Muscle layer of colon (tissue), 2 donors: Measurements from ENCODE around the gene OR2M5.

Experiments used
- H3K27ac ChIP-seq: one replicate; pipeline ENCODE4 v1.7.0; 2013; ENCODE audit warnings: low read depth, mild to moderate bottlenecking, low read length, moderate library complexity
- H3K27me3 ChIP-seq, 2 donors: one replicate each; pipeline ENCODE4 v1.7.0; 2013; ENCODE audit warnings: low read length in 2 of 2, mild to moderate bottlenecking in 2 of 2; ENCODE audit not compliant: insufficient read depth in 2 of 2, control insufficient read depth in 1 of 2
- H3K36me3 ChIP-seq: one replicate; pipeline ENCODE4 v1.7.0; 2013; ENCODE audit warnings: mild to moderate bottlenecking, low read length; ENCODE audit not compliant: insufficient read depth
- H3K4me1 ChIP-seq: one replicate; pipeline ENCODE4 v1.7.0; 2013; ENCODE audit warnings: mild to moderate bottlenecking, low read length; ENCODE audit not compliant: insufficient read depth
- H3K4me3 ChIP-seq, 2 donors: one replicate each; pipeline ENCODE4 v1.7.0; 2013; ENCODE audit warnings: low read length in 2 of 2, low read depth in 1 of 2, mild to moderate bottlenecking in 1 of 2, moderate library complexity in 1 of 2
- H3K9ac ChIP-seq: one replicate; pipeline ENCODE4 v1.7.0; 2013; ENCODE audit warnings: low read length
- H3K9me3 ChIP-seq: one replicate; pipeline ENCODE4 v1.7.0; 2013; ENCODE audit warnings: mild to moderate bottlenecking, low read length
- donor health status: abdominal sarcoma.
- donor health status: Adenocarcinoma of cecum.

The OR2M5 gene

GRCh38 chr1:248144513-248145198 lies at the start of gene OR2M5:
OR2M5 (plus strand) TSS chr1:248145148; CDS start chr1:248145148, 0 bp downstream.
- no peaks in the 10 kb centered on the region for H3K4me1 ChIP-seq

GRCh38 chr1:248098529-248098928 lies 46.4 kb upstream of the OR2M5 start:
- no peak overlapping the region for H3K4me3 ChIP-seq
- no peaks in the 10 kb centered on the region for H3K27me3 ChIP-seq
- H3K9ac ChIP-seq, result no peak overlapping the region
- H3K9me3 ChIP-seq, result no peaks in the 10 kb centered on the region
- no peaks in the 10 kb centered on the region for H3K4me1 ChIP-seq
- no peak overlapping the region for H3K27ac ChIP-seq
- H3K36me3 ChIP-seq, result no peaks in the 10 kb centered on the region

More at GRCh38 chr1:248144513-248145198, at the start of gene OR2M5:
- Histone ChIP-seq H3K27me3 (no peaks in the 10 kb centered on the region), H3K4me3 (no peak within 1 kb of the TSS), H3K36me3 (no peaks in the 10 kb centered on the region), H3K27ac (no peak within 1 kb of the TSS), H3K9ac (no peak within 1 kb of the TSS), H3K9me3 (no peaks in the 10 kb centered on the region)

GRCh38 chr1:248102847-248103246 lies 42.1 kb upstream of the OR2M5 start:
- Histone ChIP-seq H3K9me3 (no peaks in the 10 kb centered on the region), H3K27me3 (no peaks in the 10 kb centered on the region), H3K9ac (no peak overlapping the region), H3K4me1 (no peaks in the 10 kb centered on the region), H3K4me3 (no peak overlapping the region), H3K36me3 (no peaks in the 10 kb centered on the region), H3K27ac (no peak overlapping the region)

- Histone ChIP-seq H3K4me1 (no peaks in the 10 kb centered on the region), H3K27ac (no peak overlapping the region), H3K27me3 (no peaks in the 10 kb centered on the region), H3K36me3 (no peaks in the 10 kb centered on the region), H3K9ac (no peak overlapping the region), H3K4me3 (no peak overlapping the region), H3K9me3 (no peaks in the 10 kb centered on the region)
These were observed 33.8 kb upstream of the OR2M5 start for GRCh38 chr1:248111157-248111556.

- Histone ChIP-seq H3K4me1 (no peaks in the 10 kb centered on the region), H3K27me3 (no peaks in the 10 kb centered on the region), H3K27ac (no peak overlapping the region), H3K4me3 (no peak overlapping the region), H3K9ac (no peak overlapping the region), H3K36me3 (no peaks in the 10 kb centered on the region), H3K9me3 (no peaks in the 10 kb centered on the region)
These were observed 30.1 kb upstream of the OR2M5 start for GRCh38 chr1:248114890-248115289.

GRCh38 chr1:248127653-248128052 lies 17.3 kb upstream of the OR2M5 start:
- no peak overlapping the region for H3K4me3 ChIP-seq
- no peaks in the 10 kb centered on the region for H3K27me3 ChIP-seq
- no peaks in the 10 kb centered on the region for H3K36me3 ChIP-seq
- no peaks in the 10 kb centered on the region for H3K9me3 ChIP-seq
- no peak overlapping the region for H3K9ac ChIP-seq
- no peaks in the 10 kb centered on the region for H3K4me1 ChIP-seq
- no peak overlapping the region for H3K27ac ChIP-seq

- no peaks in the 10 kb centered on the region for H3K4me1 ChIP-seq
- H3K9ac ChIP-seq, result no peak overlapping the region
- H3K36me3 ChIP-seq, result no peaks in the 10 kb centered on the region
- H3K4me3 ChIP-seq, result no peak overlapping the region
- no peaks in the 10 kb centered on the region for H3K9me3 ChIP-seq
- no peak overlapping the region for H3K27ac ChIP-seq
- H3K27me3 ChIP-seq, result no peaks in the 10 kb centered on the region
These were observed 8.1 kb upstream of the OR2M5 start for GRCh38 chr1:248136811-248137210.

GRCh38 chr1:248140846-248141245 lies 4.1 kb upstream of the OR2M5 start:
- no peak overlapping the region for H3K9ac ChIP-seq
- H3K4me3 ChIP-seq, result no peak overlapping the region
- no peaks in the 10 kb centered on the region for H3K4me1 ChIP-seq

GRCh38 chr1:248143311-248143710 lies 1.6 kb upstream of the OR2M5 start:
- no peaks in the 10 kb centered on the region for H3K36me3 ChIP-seq
- no peaks in the 10 kb centered on the region for H3K4me1 ChIP-seq
- no peak overlapping the region for H3K9ac ChIP-seq
- H3K4me3 ChIP-seq, result no peak overlapping the region
- no peaks in the 10 kb centered on the region for H3K9me3 ChIP-seq
- H3K27me3 ChIP-seq, result no peaks in the 10 kb centered on the region
- H3K27ac ChIP-seq, result no peak overlapping the region

More at GRCh38 chr1:248140846-248141245, 4.1 kb upstream of the OR2M5 start:
- Histone ChIP-seq H3K36me3 (no peaks in the 10 kb centered on the region), H3K27me3 (no peaks in the 10 kb centered on the region), H3K27ac (no peak overlapping the region), H3K9me3 (no peaks in the 10 kb centered on the region)

- Histone ChIP-seq H3K9ac (no peak overlapping the region), H3K4me3 (no peak overlapping the region), H3K36me3 (no peaks in the 10 kb centered on the region), H3K9me3 (no peaks in the 10 kb centered on the region), H3K27ac (no peak overlapping the region), H3K27me3 (no peaks in the 10 kb centered on the region), H3K4me1 (no peaks in the 10 kb centered on the region)
These were observed 7.3 kb downstream of the OR2M5 start for GRCh38 chr1:248152056-248152827.

- no peaks in the 10 kb centered on the region for H3K36me3 ChIP-seq
- no peak overlapping the region for H3K4me3 ChIP-seq
- no peak overlapping the region for H3K9ac ChIP-seq
- H3K4me1 ChIP-seq, result no peaks in the 10 kb centered on the region
- H3K9me3 ChIP-seq, result no peaks in the 10 kb centered on the region
- no peaks in the 10 kb centered on the region for H3K27me3 ChIP-seq
- H3K27ac ChIP-seq, result no peak overlapping the region
These were observed 11.0 kb downstream of the OR2M5 start for GRCh38 chr1:248155927-248156326.
